Measurements from ENCODE around the gene MYOC. TPM values are rescaled to one million over a fixed set of nuclear protein-coding genes. Genes with fewer than 3 reads are reported as not detected.

The MYOC gene
- total RNA-seq, 1 experiment from 2014 or later: not detected

GRCh38 chr1:171595324-171595723 is 57.2 kb downstream of the MYOC start:
- H2BK120ac ChIP-seq (ENCODE audit: low read depth, low read length, poor library complexity, severe bottlenecking): no peak overlapping the region
- H3K27ac ChIP-seq (ENCODE audit: insufficient read length, low read depth, low read length): no peak overlapping the region
- H4K20me1 ChIP-seq (ENCODE audit: control insufficient read depth, insufficient read depth, insufficient read length): no peaks in the 10 kb centered on the region
- Mint-ChIP-seq H3K27me3 (ENCODE audit: low read depth) (no peaks in the 10 kb centered on the region), H3K36me3 (ENCODE audit: insufficient read depth in 1 of 3, low read depth in 3 of 3) (peaks cover 23 to 40% (median 27%) of the 10 kb centered on the region in 3 experiments), H3K4me3 (no peak overlapping the region), H3K27ac (no peak overlapping the region), H3K9me3 (no peaks in the 10 kb centered on the region), H3K4me1 (no peaks in the 10 kb centered on the region)
- H3K79me2 ChIP-seq (ENCODE audit: insufficient read depth, low read length): no peaks in the 10 kb centered on the region
- no peaks in the 10 kb centered on the region for H3K4me1 ChIP-seq (ENCODE audit: insufficient read depth, low read length)
- no peak overlapping the region for H2BK12ac ChIP-seq (ENCODE audit: insufficient read length, low read depth, low read length)
- H2AK5ac ChIP-seq (ENCODE audit: insufficient read length, low read length): no peak overlapping the region
- no peak overlapping the region for H3K18ac ChIP-seq (ENCODE audit: insufficient read length, low read depth, low read length)
- H3K4ac ChIP-seq (ENCODE audit: low read depth, low read length): no peak overlapping the region
- WGBS (ENCODE audit: extremely low coverage, insufficient read length, low lambda C conversion rate): no CpG with 5 or more reads among the region's 1 CpG
- H3K27me3 ChIP-seq (ENCODE audit: insufficient read depth, low read length): no peaks in the 10 kb centered on the region
- no peak overlapping the region for H4K8ac ChIP-seq (replicated peaks; ENCODE audit: insufficient read length, low read depth, low read length)
- no peak overlapping the region for H2AFZ ChIP-seq (ENCODE audit: low read length)
- no peak overlapping the region for H3K4me2 ChIP-seq (ENCODE audit: insufficient read depth, insufficient read length, low read length)
- H3K23me2 ChIP-seq (ENCODE audit: insufficient read length, low read depth, low read length, poor library complexity, severe bottlenecking): no peaks in the 10 kb centered on the region
- H3T11ph ChIP-seq (ENCODE audit: low read length): no peak overlapping the region
- H2BK5ac ChIP-seq (ENCODE audit: insufficient read length, low read length): no peak overlapping the region
- no peak for DNase-seq
- H3K56ac ChIP-seq (ENCODE audit: insufficient read length, low read depth, low read length): no peak overlapping the region
- no peak overlapping the region for H4K91ac ChIP-seq (ENCODE audit: insufficient read length, low read depth, low read length)
- no peak overlapping the region for H4K5ac ChIP-seq (ENCODE audit: insufficient read length, low read depth, low read length)
- H2BK20ac ChIP-seq (ENCODE audit: low read depth, low read length, poor library complexity, severe bottlenecking): no peak overlapping the region
- no peak overlapping the region for H3K14ac ChIP-seq (ENCODE audit: insufficient read depth, low read length)
- H2BK15ac ChIP-seq (ENCODE audit: low read depth, low read length): no peak overlapping the region
- no peak overlapping the region for H3K23ac ChIP-seq (ENCODE audit: insufficient read length, low read depth, low read length)
- H3K79me1 ChIP-seq (ENCODE audit: insufficient read depth, low read depth, low read length, poor library complexity, severe bottlenecking): no peaks in the 10 kb centered on the region
- no peak for TF ChIP-seq CTCF (conservative IDR thresholded peaks at IDR 0.05)
- no peaks in the 10 kb centered on the region for H3K9me3 ChIP-seq (ENCODE audit: control insufficient read depth, low read depth, low read length)
- H3K9ac ChIP-seq (ENCODE audit: extremely low read depth, insufficient read length, low read length): no peak overlapping the region
